H9 (cell line): ENCODE measurements around the gene MYDGF. TPM values are rescaled to one million over a fixed set of nuclear protein-coding genes. Genes with fewer than 3 reads are reported as not detected.

ENCODE experiments used
- DNase-seq: peaks from one replicate; pipeline ENCODE4 v3.0.0-alpha.2; 2017
- H2AFZ ChIP-seq: one replicate; pipeline ENCODE4 v1.6.1; 2013; ENCODE audit warnings: mild to moderate bottlenecking, low read length, control low read depth, moderate library complexity
- H2AK5ac ChIP-seq: 2 replicates; pipeline ENCODE4 v1.6.1; 2013; ENCODE audit warnings: low read length, control low read depth, mixed read lengths; ENCODE audit not compliant: insufficient read length
- H2BK120ac ChIP-seq: one replicate; pipeline ENCODE4 v1.6.1; 2013; ENCODE audit warnings: low read depth, mild to moderate bottlenecking, low read length, control low read depth, inconsistent platforms; ENCODE audit not compliant: poor library complexity, severe bottlenecking
- H2BK12ac ChIP-seq: 2 replicates; pipeline ENCODE4 v1.6.1; 2013; ENCODE audit warnings: low read length, control low read depth, mixed read lengths, low read depth; ENCODE audit not compliant: insufficient read length
- H2BK15ac ChIP-seq: 2 replicates; pipeline ENCODE4 v1.6.1; 2013; ENCODE audit warnings: low read depth, low read length, control low read depth
- H2BK20ac ChIP-seq: one replicate; pipeline ENCODE4 v1.6.1; 2013; ENCODE audit warnings: low read depth, mild to moderate bottlenecking, low read length, control low read depth, inconsistent platforms; ENCODE audit not compliant: poor library complexity, severe bottlenecking
- H2BK5ac ChIP-seq: 2 replicates; pipeline ENCODE4 v1.6.1; 2013; ENCODE audit warnings: low read length, control low read depth, mixed read lengths; ENCODE audit not compliant: insufficient read length
- H3K14ac ChIP-seq: 2 replicates; pipeline ENCODE4 v1.6.1; 2013; ENCODE audit warnings: low read length, control low read depth; ENCODE audit not compliant: insufficient read depth
- H3K18ac ChIP-seq: 2 replicates; pipeline ENCODE4 v1.6.1; 2013; ENCODE audit warnings: low read depth, mild to moderate bottlenecking, mixed read lengths, low read length, control low read depth; ENCODE audit not compliant: insufficient read length
- H3K23ac ChIP-seq: 2 replicates; pipeline ENCODE4 v1.6.1; 2013; ENCODE audit warnings: low read length, control low read depth, mixed read lengths, low read depth; ENCODE audit not compliant: insufficient read length
- H3K23me2 ChIP-seq: 2 replicates; pipeline ENCODE4 v1.6.1; 2013; ENCODE audit warnings: low read depth, mild to moderate bottlenecking, mixed read lengths, low read length, control low read depth; ENCODE audit not compliant: insufficient read length, poor library complexity, severe bottlenecking
- H3K27ac ChIP-seq: 2 replicates; pipeline ENCODE4 v1.5.1; 2013; ENCODE audit warnings: low read length, control low read depth, mixed read lengths, low read depth; ENCODE audit not compliant: insufficient read length
- H3K27me3 ChIP-seq: 2 replicates; pipeline ENCODE4 v1.6.1; 2013; ENCODE audit warnings: low read length, control low read depth, inconsistent platforms; ENCODE audit not compliant: insufficient read depth
- H3K4ac ChIP-seq: 2 replicates; pipeline ENCODE4 v1.6.1; 2013; ENCODE audit warnings: low read depth, mild to moderate bottlenecking, control low read depth, inconsistent platforms, low read length, moderate library complexity
- H3K4me1 ChIP-seq: 2 replicates; pipeline ENCODE4 v1.6.1; 2013; ENCODE audit warnings: low read length, control low read depth, inconsistent platforms; ENCODE audit not compliant: insufficient read depth
- H3K4me2 ChIP-seq: 2 replicates; pipeline ENCODE4 v1.6.1; 2013; ENCODE audit warnings: low read length, control low read depth, mixed read lengths; ENCODE audit not compliant: insufficient read length, insufficient read depth
- H3K56ac ChIP-seq: 2 replicates; pipeline ENCODE4 v1.6.1; 2013; ENCODE audit warnings: low read depth, mild to moderate bottlenecking, mixed read lengths, low read length, control low read depth; ENCODE audit not compliant: insufficient read length
- H3K79me1 ChIP-seq: 2 replicates; pipeline ENCODE4 v1.6.1; 2013; ENCODE audit warnings: low read depth, mild to moderate bottlenecking, moderate library complexity, low read length, control low read depth, inconsistent platforms; ENCODE audit not compliant: insufficient read depth, poor library complexity, severe bottlenecking
- H3K79me2 ChIP-seq: 2 replicates; pipeline ENCODE4 v1.6.1; 2013; ENCODE audit warnings: low read length, control low read depth, inconsistent platforms; ENCODE audit not compliant: insufficient read depth
- H3K9ac ChIP-seq: 2 replicates; pipeline ENCODE4 v1.6.1; 2013; ENCODE audit warnings: low read length, control low read depth, mixed read lengths; ENCODE audit not compliant: insufficient read length; ENCODE audit errors: extremely low read depth
- H3K9me3 ChIP-seq: one replicate; pipeline ENCODE4 v1.6.1; 2013; ENCODE audit warnings: low read depth, low read length, inconsistent platforms; ENCODE audit not compliant: control insufficient read depth
- H3T11ph ChIP-seq: one replicate; pipeline ENCODE4 v1.6.1; 2013; ENCODE audit warnings: mild to moderate bottlenecking, low read length, control low read depth, inconsistent platforms
- H4K20me1 ChIP-seq: one replicate; pipeline ENCODE4 v1.6.1; 2013; ENCODE audit not compliant: control insufficient read depth, insufficient read length, insufficient read depth
- H4K5ac ChIP-seq: 2 replicates; pipeline ENCODE4 v1.6.1; 2013; ENCODE audit warnings: low read depth, mild to moderate bottlenecking, mixed read lengths, low read length, control low read depth; ENCODE audit not compliant: insufficient read length
- H4K8ac ChIP-seq: replicated peaks from 2 replicates; pipeline ENCODE4 v1.6.1; 2013; ENCODE audit warnings: low read length, control low read depth, mixed read lengths, low read depth; ENCODE audit not compliant: insufficient read length
- H4K91ac ChIP-seq: 2 replicates; pipeline ENCODE4 v1.6.1; 2013; ENCODE audit warnings: low read depth, mild to moderate bottlenecking, moderate library complexity, mixed read lengths, low read length, control low read depth; ENCODE audit not compliant: insufficient read length
- H3K27ac Mint-ChIP-seq, 3 experiments: 2 replicates in 2 of 3; 3 replicates in 1 of 3; pipeline ENCODE4 v1.8.0; 2020 to 2021; ENCODE audit warnings: mixed read lengths in 3 of 3, mild to moderate bottlenecking in 1 of 3, moderate library complexity in 1 of 3
- H3K27me3 Mint-ChIP-seq: 2 replicates; pipeline ENCODE4 v1.8.0; 2021; ENCODE audit warnings: low read depth, mild to moderate bottlenecking, moderate library complexity, mixed read lengths
- H3K36me3 Mint-ChIP-seq, 3 experiments: 2 replicates in 2 of 3; 3 replicates in 1 of 3; pipeline ENCODE4 v1.8.0; 2020 to 2021; ENCODE audit warnings: low read depth in 3 of 3, mixed read lengths in 3 of 3; ENCODE audit not compliant: insufficient read depth in 1 of 3
- H3K4me1 Mint-ChIP-seq, 2 experiments: 2 replicates each; pipeline ENCODE4 v1.8.0; 2020; ENCODE audit warnings: mixed read lengths in 2 of 2
- H3K4me3 Mint-ChIP-seq, 2 experiments: 2 replicates in 1 of 2; 3 replicates in 1 of 2; pipeline ENCODE4 v1.8.0; 2020 to 2021; ENCODE audit warnings: mild to moderate bottlenecking in 2 of 2, mixed read lengths in 2 of 2, moderate library complexity in 1 of 2
- H3K9me3 Mint-ChIP-seq, 2 experiments: 2 replicates in 1 of 2; 3 replicates in 1 of 2; pipeline ENCODE4 v1.8.0; 2020; ENCODE audit warnings: mild to moderate bottlenecking in 2 of 2, mixed read lengths in 2 of 2, moderate library complexity in 1 of 2
- WGBS: extraction: QIAGEN DNeasy Blood & Tissue Kit; methylation state at CpG from one replicate; pipeline ENCODE4 v1.1.7; 2013; ENCODE audit warnings: missing lambda C conversion rate, low lambda C conversion rate, mixed read lengths; ENCODE audit not compliant: insufficient read length; ENCODE audit errors: extremely low coverage; 5-methylcytosine and 5-hydroxymethylcytosine counted together
- total RNA-seq: library from RNA; stranded (reverse); gene quantifications from 2 replicates; pipeline ENCODE4 v1.2.1, GENCODE V29; 2021
- TF ChIP-seq, protein P1 (sequence below): fragments of 200-600 bp; sonication (generic); conservative IDR thresholded peaks from 3 replicates; pipeline ENCODE4 v1.8.0; 2021; ENCODE audit warnings: antibody characterized with exemption, mild to moderate bottlenecking

MYDGF gene
- total RNA-seq, 1 experiment from 2014 or later: 43.4 TPM

DNA sequence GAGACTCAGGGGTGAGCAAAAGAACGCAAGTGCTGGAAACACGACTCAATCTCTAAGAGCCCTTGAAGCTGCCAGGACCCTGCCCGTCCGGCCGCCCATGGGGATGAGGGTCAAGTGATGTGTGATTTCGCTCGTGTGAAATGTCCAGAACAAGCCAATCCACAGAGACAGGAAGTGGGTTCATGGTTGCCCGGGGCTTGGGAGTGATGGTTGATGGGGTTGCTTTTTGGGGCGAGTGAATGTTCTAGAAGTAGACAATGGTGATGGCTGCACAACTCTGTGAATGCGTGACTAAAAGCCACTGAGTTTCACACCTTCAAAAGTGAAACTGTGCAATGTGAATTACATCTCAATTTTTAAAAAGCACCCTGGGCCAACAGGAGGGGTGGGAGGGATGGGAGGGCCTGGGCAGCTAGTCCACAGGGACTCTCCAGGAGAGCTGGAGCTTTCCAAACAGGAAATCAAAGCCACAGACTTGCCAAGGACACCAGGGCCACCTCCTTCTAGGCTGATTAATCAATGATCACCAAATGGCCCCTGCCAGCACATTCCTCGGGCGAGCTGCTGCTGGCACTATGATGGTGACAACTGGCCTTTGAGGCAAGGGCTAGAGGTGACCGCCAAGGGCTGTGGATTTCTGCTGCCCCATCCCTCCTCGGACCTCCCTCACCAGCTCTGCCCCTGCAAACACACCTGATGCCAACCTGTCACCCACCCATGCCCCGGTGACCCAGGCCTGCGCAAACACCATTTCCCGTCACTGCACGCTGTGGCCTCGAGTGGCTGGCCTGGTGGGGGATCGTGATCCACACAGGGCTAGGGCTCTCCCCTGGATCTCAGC lies 39.5 kb upstream of the MYDGF start:
- H3K18ac ChIP-seq: no peak overlapping the region
- no peak overlapping the region for H2BK12ac ChIP-seq
- H3K9me3 Mint-ChIP-seq: no peaks in the 10 kb centered on the region
- H3K4me1 ChIP-seq: no peaks in the 10 kb centered on the region
- H3K4me2 ChIP-seq: no peak overlapping the region
- no peaks in the 10 kb centered on the region for H3K27me3 ChIP-seq
- no peak overlapping the region for H3K14ac ChIP-seq
- H3K4ac ChIP-seq: no peak overlapping the region
- H3K9ac ChIP-seq: no peak overlapping the region
- no peak overlapping the region for H3K56ac ChIP-seq
- no peaks in the 10 kb centered on the region for H3K27me3 Mint-ChIP-seq
- no peak overlapping the region for H4K91ac ChIP-seq
- TF ChIP-seq, protein P1, sequence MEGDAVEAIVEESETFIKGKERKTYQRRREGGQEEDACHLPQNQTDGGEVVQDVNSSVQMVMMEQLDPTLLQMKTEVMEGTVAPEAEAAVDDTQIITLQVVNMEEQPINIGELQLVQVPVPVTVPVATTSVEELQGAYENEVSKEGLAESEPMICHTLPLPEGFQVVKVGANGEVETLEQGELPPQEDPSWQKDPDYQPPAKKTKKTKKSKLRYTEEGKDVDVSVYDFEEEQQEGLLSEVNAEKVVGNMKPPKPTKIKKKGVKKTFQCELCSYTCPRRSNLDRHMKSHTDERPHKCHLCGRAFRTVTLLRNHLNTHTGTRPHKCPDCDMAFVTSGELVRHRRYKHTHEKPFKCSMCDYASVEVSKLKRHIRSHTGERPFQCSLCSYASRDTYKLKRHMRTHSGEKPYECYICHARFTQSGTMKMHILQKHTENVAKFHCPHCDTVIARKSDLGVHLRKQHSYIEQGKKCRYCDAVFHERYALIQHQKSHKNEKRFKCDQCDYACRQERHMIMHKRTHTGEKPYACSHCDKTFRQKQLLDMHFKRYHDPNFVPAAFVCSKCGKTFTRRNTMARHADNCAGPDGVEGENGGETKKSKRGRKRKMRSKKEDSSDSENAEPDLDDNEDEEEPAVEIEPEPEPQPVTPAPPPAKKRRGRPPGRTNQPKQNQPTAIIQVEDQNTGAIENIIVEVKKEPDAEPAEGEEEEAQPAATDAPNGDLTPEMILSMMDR: no peak
- no peaks in the 10 kb centered on the region for H3K79me2 ChIP-seq
- H3K23me2 ChIP-seq: no peaks in the 10 kb centered on the region
- no peaks in the 10 kb centered on the region for H3K9me3 ChIP-seq
- WGBS: no CpG with 5 or more reads among the region's 20 CpGs
- no peak overlapping the region for H4K8ac ChIP-seq
- H3K79me1 ChIP-seq: no peaks in the 10 kb centered on the region
- H2BK20ac ChIP-seq: no peak overlapping the region
- H3K36me3 Mint-ChIP-seq: peaks cover 22 to 57% (median 51%) of the 10 kb centered on the region in 3 experiments; a peak in 6 of 7 replicates
- H2BK15ac ChIP-seq: no peak overlapping the region
- no peaks in the 10 kb centered on the region for H4K20me1 ChIP-seq
- no peak overlapping the region for H2BK5ac ChIP-seq
- H4K5ac ChIP-seq: no peak overlapping the region
- H3T11ph ChIP-seq: no peak overlapping the region
- H3K4me1 Mint-ChIP-seq: no peaks in the 10 kb centered on the region
- no peak overlapping the region for H2BK120ac ChIP-seq
- H2AFZ ChIP-seq: no peak overlapping the region
- H3K4me3 Mint-ChIP-seq: no peak overlapping the region
- no peak overlapping the region for H2AK5ac ChIP-seq
- DNase-seq: no peak
- 0 out of 7 replicates have a peak overlapping the region, but pooled peaks of 1 of the 3 experiments have one; percentile 36 for H3K27ac Mint-ChIP-seq
- H3K23ac ChIP-seq: no peak overlapping the region
- H3K27ac ChIP-seq: no peak overlapping the region
